Ectodermal cell (in vitro differentiated cells): ENCODE results near the gene NECTIN2.

Experiments used
- H3K27ac ChIP-seq: 2 replicates; pipeline ENCODE4 v1.7.0; 2013; ENCODE audit warnings: mild to moderate bottlenecking, low read depth, low read length; ENCODE audit not compliant: insufficient read depth, poor library complexity, severe bottlenecking
- H3K27me3 ChIP-seq: 2 replicates; pipeline ENCODE4 v1.7.0; 2013; ENCODE audit warnings: mild to moderate bottlenecking, low read length; ENCODE audit not compliant: insufficient read depth, control insufficient read depth, poor library complexity, severe bottlenecking
- H3K36me3 ChIP-seq: one replicate; pipeline ENCODE4 v1.7.0; 2013; ENCODE audit warnings: low read length; ENCODE audit not compliant: control insufficient read depth, insufficient read depth
- H3K4me1 ChIP-seq: one replicate; pipeline ENCODE4 v1.7.0; 2013; ENCODE audit warnings: low read length; ENCODE audit not compliant: control insufficient read depth, insufficient read depth
- H3K4me3 ChIP-seq: 2 replicates; pipeline ENCODE4 v1.7.0; 2013; ENCODE audit warnings: low read depth, low read length, control low read depth; ENCODE audit not compliant: insufficient read depth
- H3K9me3 ChIP-seq: 2 replicates; pipeline ENCODE4 v1.7.0; 2013; ENCODE audit warnings: mild to moderate bottlenecking, low read length, moderate library complexity; ENCODE audit not compliant: control insufficient read depth
- WGBS, 2 experiments: methylation state at CpG; one replicate each; pipeline ENCODE4 v1.1.7; 2013; ENCODE audit warnings: missing lambda C conversion rate in 2 of 2; 5-methylcytosine and 5-hydroxymethylcytosine counted together

The NECTIN2 gene

DNA sequence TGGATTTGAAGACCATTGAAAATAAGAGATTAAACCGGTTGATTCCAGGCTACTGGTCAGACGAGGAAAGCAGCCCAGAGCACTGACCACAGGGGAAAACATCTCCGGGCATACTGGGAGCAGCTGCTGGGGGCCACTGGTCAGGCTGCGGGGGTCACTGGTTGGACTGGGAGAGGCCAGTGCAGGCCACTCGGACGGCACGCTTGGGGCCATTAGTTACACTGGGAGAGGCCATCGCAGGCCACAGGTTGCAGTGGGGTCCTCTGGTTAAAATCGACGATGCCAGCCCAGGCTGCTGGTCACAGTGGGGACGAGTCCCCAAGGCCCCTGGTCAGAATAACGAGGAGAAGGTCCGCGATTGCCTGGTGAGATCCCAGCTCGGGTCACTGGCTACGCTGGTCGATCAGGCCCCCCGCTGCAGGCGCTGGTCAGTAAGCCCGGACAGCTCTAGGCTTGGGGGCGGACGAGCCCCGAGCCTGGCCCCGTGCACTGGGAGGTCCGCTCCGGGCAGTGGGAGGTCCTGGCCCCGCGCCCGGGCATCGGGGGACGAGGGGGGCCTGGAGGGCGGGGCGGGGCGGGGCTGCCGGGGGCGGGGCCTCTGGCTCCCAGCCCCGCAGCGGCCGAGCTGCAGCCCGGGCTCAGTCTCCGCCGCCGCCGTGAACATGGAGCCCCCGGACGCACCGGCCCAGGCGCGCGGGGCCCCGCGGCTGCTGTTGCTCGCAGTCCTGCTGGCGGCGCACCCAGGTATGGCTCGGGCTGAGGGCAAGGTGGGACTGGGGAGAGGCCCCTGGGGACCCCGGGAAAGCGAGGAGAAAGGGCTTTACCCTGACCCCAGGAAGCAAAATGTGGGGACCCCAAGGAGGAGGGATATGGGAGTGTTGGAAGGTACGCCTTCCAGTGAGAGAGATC, 37.4 kb upstream of the NECTIN2 start, which contains the start of gene BCAM:
TSS of gene BCAM (plus strand) at position 641 of the 909 bp plus-strand sequence. CDS start at position 663, 22 bp downstream.
- Histone ChIP-seq H3K4me3 (peak within 1 kb of the TSS; percentile 47), H3K9me3 (no peaks in the 10 kb centered on the region)
- WGBS, 2 experiments: 1 to 2% methylated on average over 59 of the region's 59 CpGs

DNA sequence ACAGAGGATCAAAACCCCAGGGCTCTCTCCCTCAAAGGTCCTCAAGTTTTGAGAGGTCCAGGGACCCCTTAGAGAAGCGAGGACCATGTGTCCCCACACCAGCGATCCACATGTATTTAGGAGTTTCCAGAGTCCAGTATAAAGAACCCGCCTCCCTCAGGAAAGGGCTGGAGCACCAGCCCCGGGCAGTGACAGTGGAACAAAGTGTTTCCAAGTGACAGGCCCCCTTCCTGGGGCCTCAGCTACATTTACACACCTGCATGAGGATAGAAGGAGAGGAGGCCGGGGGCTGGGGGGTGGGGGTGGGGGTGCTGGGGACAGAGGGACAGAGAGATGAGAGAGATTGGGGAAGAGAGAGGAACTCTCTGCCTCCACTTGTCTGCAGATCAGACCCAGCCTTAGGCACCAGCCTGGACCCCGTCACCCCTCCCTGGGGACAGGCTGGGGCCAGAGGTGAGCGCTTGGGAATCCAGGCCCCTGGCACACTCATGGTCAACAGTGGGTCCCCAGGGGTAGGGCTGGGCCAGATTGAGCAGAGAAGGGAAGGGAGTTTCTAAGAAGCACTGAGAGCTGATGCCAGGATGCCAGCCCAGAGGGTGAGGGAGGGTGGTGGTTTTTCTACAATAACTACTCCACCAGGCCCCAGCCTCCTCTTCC, 36.4 kb upstream of the NECTIN2 start:
- Histone ChIP-seq H3K36me3 (no peaks in the 10 kb centered on the region), H3K4me1 (peaks cover 24% of the 10 kb centered on the region), H3K4me3 (peak overlapping the region; percentile 47), H3K27me3 (peaks cover 6% of the 10 kb centered on the region), H3K9me3 (no peaks in the 10 kb centered on the region), H3K27ac (no peak overlapping the region)
- WGBS, 2 experiments: 57% methylated on average over 6 of the region's 7 CpGs

More for the DNA sequence above, 37.4 kb upstream of the NECTIN2 start, which contains the start of gene BCAM:
- H3K27me3 ChIP-seq: peaks cover 6% of the 10 kb centered on the region
- peaks cover 24% of the 10 kb centered on the region for H3K4me1 ChIP-seq
- no peak within 1 kb of the TSS for H3K27ac ChIP-seq
- H3K36me3 ChIP-seq: no peaks in the 10 kb centered on the region

GRCh38 chr19:44810234-44811121, 35.6 kb upstream of the NECTIN2 start:
- H3K36me3 ChIP-seq: no peaks in the 10 kb centered on the region
- H3K4me3 ChIP-seq: no peak overlapping the region
- 70 to 77% methylated on average over 10 to 13 of the region's 13 CpGs for WGBS, 2 experiments
- H3K27me3 ChIP-seq: peaks cover 6% of the 10 kb centered on the region
- no peak overlapping the region for H3K27ac ChIP-seq
- H3K9me3 ChIP-seq: no peaks in the 10 kb centered on the region
- peaks cover 24% of the 10 kb centered on the region for H3K4me1 ChIP-seq

GRCh38 chr19:44811122-44811419, 35.0 kb upstream of the NECTIN2 start:
- Histone ChIP-seq H3K27me3 (peaks cover 6% of the 10 kb centered on the region), H3K27ac (no peak overlapping the region), H3K36me3 (no peaks in the 10 kb centered on the region), H3K4me1 (peaks cover 24% of the 10 kb centered on the region), H3K4me3 (no peak overlapping the region), H3K9me3 (no peaks in the 10 kb centered on the region)
- 92 to 97% methylated on average over 7 of the region's 7 CpGs for WGBS, 2 experiments

DNA sequence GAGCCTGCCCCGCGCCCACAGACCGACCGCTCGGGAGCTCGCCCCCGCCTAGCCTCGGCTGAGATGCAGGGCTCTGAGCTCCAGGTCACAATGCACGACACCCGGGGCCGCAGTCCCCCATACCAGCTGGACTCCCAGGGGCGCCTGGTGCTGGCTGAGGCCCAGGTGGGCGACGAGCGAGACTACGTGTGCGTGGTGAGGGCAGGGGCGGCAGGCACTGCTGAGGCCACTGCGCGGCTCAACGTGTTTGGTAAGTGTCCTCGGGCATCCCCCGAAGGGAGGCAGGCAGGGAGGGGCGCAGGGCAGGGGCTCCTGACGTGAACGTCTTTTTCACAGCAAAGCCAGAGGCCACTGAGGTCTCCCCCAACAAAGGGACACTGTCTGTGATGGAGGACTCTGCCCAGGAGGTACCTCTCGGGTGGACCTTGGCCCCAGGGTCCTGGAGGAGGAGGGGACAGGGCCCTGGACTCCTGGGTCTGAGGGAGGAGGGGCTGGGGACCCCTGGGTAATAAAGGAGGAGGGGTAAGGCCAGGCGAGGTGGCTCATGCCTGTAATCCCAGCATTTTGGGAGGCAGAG, 33.9 kb upstream of the NECTIN2 start:
- WGBS, 2 experiments: 91 to 92% methylated on average over 28 of the region's 28 CpGs
- Histone ChIP-seq H3K27ac (no peak overlapping the region), H3K27me3 (peaks cover 6% of the 10 kb centered on the region), H3K36me3 (no peaks in the 10 kb centered on the region), H3K4me1 (peaks cover 24% of the 10 kb centered on the region), H3K4me3 (no peak overlapping the region), H3K9me3 (no peaks in the 10 kb centered on the region)

GRCh38 chr19:44813070-44813840, 32.8 kb upstream of the NECTIN2 start:
- 90 to 91% methylated on average over 38 of the region's 38 CpGs for WGBS, 2 experiments
- Histone ChIP-seq H3K4me1 (peaks cover 18% of the 10 kb centered on the region), H3K9me3 (no peaks in the 10 kb centered on the region), H3K4me3 (no peak overlapping the region), H3K27me3 (peaks cover 6% of the 10 kb centered on the region), H3K27ac (no peak overlapping the region), H3K36me3 (no peaks in the 10 kb centered on the region)

GRCh38 chr19:44813841-44814470, 32.1 kb upstream of the NECTIN2 start:
- H3K36me3 ChIP-seq: no peaks in the 10 kb centered on the region
- 93 to 95% methylated on average over 16 of the region's 16 CpGs for WGBS, 2 experiments
- H3K27ac ChIP-seq: no peak overlapping the region

GRCh38 chr19:44814517-44814916, 31.6 kb upstream of the NECTIN2 start:
- WGBS, 2 experiments: 95 to 96% methylated on average over 17 of the region's 17 CpGs
- Histone ChIP-seq H3K27me3 (peaks cover under 1% of the 10 kb centered on the region), H3K9me3 (no peaks in the 10 kb centered on the region), H3K4me1 (peaks cover 8% of the 10 kb centered on the region), H3K36me3 (no peaks in the 10 kb centered on the region), H3K4me3 (no peak overlapping the region), H3K27ac (no peak overlapping the region)

More at GRCh38 chr19:44813841-44814470, 32.1 kb upstream of the NECTIN2 start:
- Histone ChIP-seq H3K27me3 (peaks cover 6% of the 10 kb centered on the region), H3K4me3 (no peak overlapping the region), H3K4me1 (peaks cover 14% of the 10 kb centered on the region), H3K9me3 (no peaks in the 10 kb centered on the region)

- H3K4me1 ChIP-seq: no peaks in the 10 kb centered on the region
- WGBS, 2 experiments: 84 to 89% methylated on average over 2 of the region's 2 CpGs
- H3K27ac ChIP-seq: no peak overlapping the region
Observed at GRCh38 chr19:44816301-44816700, 29.8 kb upstream of the NECTIN2 start.

More at GRCh38 chr19:44816301-44816700, 29.8 kb upstream of the NECTIN2 start:
- no peaks in the 10 kb centered on the region for H3K9me3 ChIP-seq
- no peak overlapping the region for H3K4me3 ChIP-seq
- H3K27me3 ChIP-seq: no peaks in the 10 kb centered on the region
- no peaks in the 10 kb centered on the region for H3K36me3 ChIP-seq
